Activated B cell treated with CpG ODN at 0.5 μM for 24 hours (primary cell): ENCODE data around the gene CHST8. TPM values are rescaled to one million over a fixed set of nuclear protein-coding genes. Genes with fewer than 3 reads are reported as not detected.
"Not testable (repeated sequence)": the region's sequence is repeated elsewhere in the genome, so short reads cannot be mapped to it uniquely, and the experiment has no call there.

Source experiments
- ATAC-seq: fragments of 200-7000 bp; cut with Tn5 transposase; one replicate; pipeline ENCODE4 v1.10.0; 2021; ENCODE audit warnings: low read depth, mild to moderate bottlenecking, moderate library complexity
- CTCF ChIA-PET: fragments of 350-600 bp; sonication (Branson Sonifier 250); formaldehyde crosslinking; loops from one replicate; lab custom pipeline; 2021; ENCODE audit warnings: antibody characterized with exemption; lab: Charles Lee
- POLR2A ChIA-PET: fragments of 350-600 bp; sonication (Branson Sonifier 250); formaldehyde crosslinking; loops from one replicate; lab custom pipeline; 2021; ENCODE audit warnings: antibody characterized with exemption; lab: Charles Lee
- DNase-seq: peaks from one replicate; pipeline ENCODE4 v3.0.0; 2022
- H3K27ac Mint-ChIP-seq: one replicate; pipeline ENCODE4 v1.8.0; 2020; ENCODE audit warnings: mixed read lengths
- H3K27me3 Mint-ChIP-seq: one replicate; pipeline ENCODE4 v1.8.0; 2021; ENCODE audit warnings: mixed read lengths
- H3K36me3 Mint-ChIP-seq: one replicate; pipeline ENCODE4 v1.8.0; 2021; ENCODE audit warnings: low read depth, mixed read lengths
- H3K4me1 Mint-ChIP-seq: one replicate; pipeline ENCODE4 v1.8.0; 2021; ENCODE audit warnings: mixed read lengths
- H3K4me3 Mint-ChIP-seq: one replicate; pipeline ENCODE4 v1.8.0; 2020; ENCODE audit warnings: mild to moderate bottlenecking, mixed read lengths
- H3K9me3 Mint-ChIP-seq: one replicate; pipeline ENCODE4 v1.8.0; 2020; ENCODE audit warnings: mixed read lengths
- CTCF ChIP-seq: fragments of 200-600 bp; IDR thresholded peaks from one replicate; pipeline ENCODE4 v1.8.0; 2022; ENCODE audit warnings: antibody characterized with exemption, mild to moderate bottlenecking
- intact Hi-C: fragments of 100-400 bp; cut with micrococcal nuclease; formaldehyde crosslinking; loops from one replicate; pipeline ENCODE4 v1.15.1; 2024
- total RNA-seq: library from RNA; stranded (reverse); gene quantifications from 2 replicates; pipeline ENCODE4 v1.2.3, GENCODE V29; 2022

The CHST8 gene
- total RNA-seq, 1 donor from 2014 or later: not detected

- Mint-ChIP-seq H3K36me3 (no peaks in the 10 kb centered on the region), H3K4me3 (no peak overlapping the region), H3K27ac (no peak overlapping the region), H3K4me1 (no peaks in the 10 kb centered on the region), H3K27me3 (peaks cover 2% of the 10 kb centered on the region), H3K9me3 (peaks cover 9% of the 10 kb centered on the region)
- TF ChIP-seq CTCF: no peak
- ATAC-seq (no peak), DNase-seq (no peak)
- ChIA-PET CTCF (no interaction called here), POLR2A (no interaction called here)
- intact Hi-C loops: no loop called here
These were observed 20.2 kb upstream of the CHST8 start for GRCh38 chr19:33601583-33601982.

GRCh38 chr19:33602576-33603204, 19.1 kb upstream of the CHST8 start:
- ATAC-seq (no peak), DNase-seq (no peak)
- CTCF ChIA-PET: no interaction called here
- no peak for TF ChIP-seq CTCF
- no peak overlapping the region for H3K4me3 Mint-ChIP-seq
- peaks cover 2% of the 10 kb centered on the region for H3K27me3 Mint-ChIP-seq
- H3K36me3 Mint-ChIP-seq: no peaks in the 10 kb centered on the region
- intact Hi-C loops: no loop called here
- H3K27ac Mint-ChIP-seq: no peak overlapping the region
- POLR2A ChIA-PET: no interaction called here
- no peaks in the 10 kb centered on the region for H3K4me1 Mint-ChIP-seq
- peaks cover 9% of the 10 kb centered on the region for H3K9me3 Mint-ChIP-seq

- CTCF ChIA-PET: no interaction called here
These were observed 18.4 kb upstream of the CHST8 start for GRCh38 chr19:33603377-33603776.

DNA sequence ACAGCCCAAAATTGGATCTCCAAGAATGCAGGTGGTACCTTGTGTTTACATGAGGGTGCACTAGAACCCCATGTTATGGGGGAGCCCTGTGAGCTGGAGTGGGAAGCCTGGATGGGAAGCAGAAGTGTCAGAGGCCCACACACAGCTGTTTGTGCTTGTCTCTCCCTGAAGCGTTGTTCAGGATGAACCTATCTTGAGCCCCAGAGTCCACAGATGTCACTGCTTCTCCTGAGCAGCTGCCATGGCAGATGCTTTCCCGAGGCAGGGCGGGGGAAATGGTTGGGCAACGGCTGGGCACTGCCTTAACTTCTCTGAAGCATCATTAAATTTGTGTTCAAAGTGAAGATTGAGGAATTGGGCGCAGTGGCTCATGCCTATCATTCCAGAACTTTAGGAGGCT, 17.1 kb upstream of the CHST8 start:
- Mint-ChIP-seq H3K4me1 (no peaks in the 10 kb centered on the region), H3K4me3 (no peak overlapping the region), H3K27me3 (no peaks in the 10 kb centered on the region), H3K9me3 (peaks cover 11% of the 10 kb centered on the region), H3K36me3 (no peaks in the 10 kb centered on the region), H3K27ac (no peak overlapping the region)
- ATAC-seq (no peak), DNase-seq (no peak)
- CTCF ChIA-PET: no interaction called here
- POLR2A ChIA-PET: no interaction called here
- TF ChIP-seq CTCF: no peak
- intact Hi-C loops: no loop called here

More at GRCh38 chr19:33603377-33603776, 18.4 kb upstream of the CHST8 start:
- Mint-ChIP-seq H3K27ac (no peak overlapping the region), H3K27me3 (peaks cover 2% of the 10 kb centered on the region), H3K36me3 (no peaks in the 10 kb centered on the region), H3K4me1 (no peaks in the 10 kb centered on the region), H3K9me3 (peaks cover 9% of the 10 kb centered on the region), H3K4me3 (no peak overlapping the region)
- TF ChIP-seq CTCF: no peak
- DNase-seq (no peak), ATAC-seq (no peak)
- intact Hi-C loops: no loop called here
- POLR2A ChIA-PET: no interaction called here

GRCh38 chr19:33605803-33606295, 15.9 kb upstream of the CHST8 start:
- CTCF ChIA-PET: not testable (repeated sequence)

GRCh38 chr19:33606556-33606955, 15.2 kb upstream of the CHST8 start:
- no peak overlapping the region for H3K27ac Mint-ChIP-seq
- no peaks in the 10 kb centered on the region for H3K4me1 Mint-ChIP-seq
- intact Hi-C loops: no loop called here
- no peak overlapping the region for H3K4me3 Mint-ChIP-seq
- peaks cover 15% of the 10 kb centered on the region for H3K9me3 Mint-ChIP-seq
- ATAC-seq: no peak
- no peak for DNase-seq
- ChIA-PET CTCF (no interaction called here), POLR2A (no interaction called here)
- no peak for TF ChIP-seq CTCF
- H3K27me3 Mint-ChIP-seq: peaks cover 2% of the 10 kb centered on the region
- no peaks in the 10 kb centered on the region for H3K36me3 Mint-ChIP-seq

More at GRCh38 chr19:33605803-33606295, 15.9 kb upstream of the CHST8 start:
- ATAC-seq, POLR2A ChIA-PET, H3K4me3 Mint-ChIP-seq, intact Hi-C loops, H3K36me3 Mint-ChIP-seq, H3K4me1 Mint-ChIP-seq, H3K27me3 Mint-ChIP-seq, H3K27ac Mint-ChIP-seq, DNase-seq: not testable (repeated sequence)
- peaks cover 18% of the 10 kb centered on the region for H3K9me3 Mint-ChIP-seq
